Measurements from ENCODE around the gene CDHR3.
A peak's percentile ranks its signal among the peaks of the same experiment; 100 is the strongest.

CDHR3 gene

GRCh38 chr7:106065575-106066500 is 102.8 kb downstream of the CDHR3 start:
- no peak for DNase-seq (ENCODE audit: low read depth)

- no peak for DNase-seq (ENCODE audit: low read depth)
Measured at GRCh38 chr7:106067678-106068077, 104.6 kb downstream of the CDHR3 start.

- no peak for DNase-seq (ENCODE audit: low read depth)
Measured at GRCh38 chr7:106068538-106068961, 105.5 kb downstream of the CDHR3 start.

- no peak for DNase-seq (ENCODE audit: low read depth)
Measured at GRCh38 chr7:106068986-106069385, 105.9 kb downstream of the CDHR3 start.

GRCh38 chr7:106069471-106070200 is 106.6 kb downstream of the CDHR3 start:
- DNase-seq (ENCODE audit: low read depth), result no peak

GRCh38 chr7:106070201-106070551 is 107.1 kb downstream of the CDHR3 start:
- DNase-seq (ENCODE audit: low read depth), result no peak

- DNase-seq (ENCODE audit: low read depth), result no peak
Measured at GRCh38 chr7:106070567-106071254, 107.6 kb downstream of the CDHR3 start.

- peak; percentile 25 for DNase-seq (ENCODE audit: low read depth)
Measured at GRCh38 chr7:106071356-106071998, 108.4 kb downstream of the CDHR3 start.

GRCh38 chr7:106071999-106072714 is 109.1 kb downstream of the CDHR3 start:
- no peak for DNase-seq (ENCODE audit: low read depth)

GRCh38 chr7:106072715-106073091 is 109.6 kb downstream of the CDHR3 start:
- DNase-seq (ENCODE audit: low read depth), result no peak

GRCh38 chr7:106073701-106074100 is 110.6 kb downstream of the CDHR3 start:
- DNase-seq (ENCODE audit: low read depth), result no peak

GRCh38 chr7:106074257-106074656 is 111.2 kb downstream of the CDHR3 start:
- DNase-seq (ENCODE audit: low read depth), result no peak

- no peak for DNase-seq (ENCODE audit: low read depth)
Measured at GRCh38 chr7:106075937-106076336, 112.9 kb downstream of the CDHR3 start.

GRCh38 chr7:106076537-106076936 is 113.5 kb downstream of the CDHR3 start:
- DNase-seq (ENCODE audit: low read depth), result no peak

- DNase-seq (ENCODE audit: low read depth), result no peak
Measured at GRCh38 chr7:106080300-106080987, 117.4 kb downstream of the CDHR3 start.

GRCh38 chr7:106082087-106082854 is 119.2 kb downstream of the CDHR3 start:
- no peak for DNase-seq (ENCODE audit: low read depth)
